ENCODE measurements around the gene ACSM5.
"Not testable (repeated sequence)": the region's sequence is repeated elsewhere in the genome, so short reads cannot be mapped to it uniquely, and the experiment has no call there.

Gene ACSM5

GRCh38 chr16:20411055-20411454 is 1.7 kb downstream of the ACSM5 start:
- DNase-seq (ENCODE audit: extremely low read depth, low read depth) = no peak
- no peak for TF ChIP-seq CTCF (IDR thresholded peaks at IDR 0.05; ENCODE audit: low read depth, low read length, missing control alignments)
- no peak overlapping the region for H3K4me3 ChIP-seq (replicated peaks; ENCODE audit: low read depth, low read length)

GRCh38 chr16:20415541-20415940 is 6.2 kb downstream of the ACSM5 start:
- no peak for DNase-seq (ENCODE audit: extremely low read depth, low read depth)
- no peak for TF ChIP-seq CTCF (IDR thresholded peaks at IDR 0.05; ENCODE audit: low read depth, low read length, missing control alignments)
- no peak overlapping the region for H3K4me3 ChIP-seq (replicated peaks; ENCODE audit: low read depth, low read length)

GRCh38 chr16:20419093-20419492 is 9.8 kb downstream of the ACSM5 start:
- H3K4me3 ChIP-seq (replicated peaks; ENCODE audit: low read depth, low read length); DNase-seq (ENCODE audit: extremely low read depth, low read depth): not testable (repeated sequence)

- H3K4me3 ChIP-seq (replicated peaks; ENCODE audit: low read depth, low read length); DNase-seq (ENCODE audit: extremely low read depth, low read depth): not testable (repeated sequence)
Observed at GRCh38 chr16:20421748-20422147, 12.4 kb downstream of the ACSM5 start.

- not testable (repeated sequence) for DNase-seq (ENCODE audit: extremely low read depth, low read depth); H3K4me3 ChIP-seq (replicated peaks; ENCODE audit: low read depth, low read length)
Observed at GRCh38 chr16:20423772-20424128, 14.4 kb downstream of the ACSM5 start.

- no peak for TF ChIP-seq CTCF (IDR thresholded peaks at IDR 0.05; ENCODE audit: low read depth, low read length, missing control alignments)
- no peak overlapping the region for H3K4me3 ChIP-seq (replicated peaks; ENCODE audit: low read depth, low read length)
- DNase-seq (ENCODE audit: extremely low read depth, low read depth) = no peak
Observed at GRCh38 chr16:20424129-20424866, 15.0 kb downstream of the ACSM5 start.

GRCh38 chr16:20427401-20427797 is 18.1 kb downstream of the ACSM5 start:
- not testable (repeated sequence) for H3K4me3 ChIP-seq (replicated peaks; ENCODE audit: low read depth, low read length); DNase-seq (ENCODE audit: extremely low read depth, low read depth)

GRCh38 chr16:20429499-20429898 is 20.2 kb downstream of the ACSM5 start:
- not testable (repeated sequence) for DNase-seq (ENCODE audit: extremely low read depth, low read depth); H3K4me3 ChIP-seq (replicated peaks; ENCODE audit: low read depth, low read length)

GRCh38 chr16:20430480-20430879 is 21.1 kb downstream of the ACSM5 start:
- not testable (repeated sequence) for DNase-seq (ENCODE audit: extremely low read depth, low read depth)

GRCh38 chr16:20430948-20431347 is 21.6 kb downstream of the ACSM5 start:
- H3K4me3 ChIP-seq (replicated peaks; ENCODE audit: low read depth, low read length) = no peak overlapping the region
- DNase-seq (ENCODE audit: extremely low read depth, low read depth) = no peak
- TF ChIP-seq CTCF (IDR thresholded peaks at IDR 0.05; ENCODE audit: low read depth, low read length, missing control alignments) = no peak

More at GRCh38 chr16:20430480-20430879, 21.1 kb downstream of the ACSM5 start:
- not testable (repeated sequence) for H3K4me3 ChIP-seq (replicated peaks; ENCODE audit: low read depth, low read length)

- DNase-seq (ENCODE audit: extremely low read depth, low read depth); H3K4me3 ChIP-seq (replicated peaks; ENCODE audit: low read depth, low read length): not testable (repeated sequence)
Observed at GRCh38 chr16:20438950-20439349, 29.6 kb downstream of the ACSM5 start.

- not testable (repeated sequence) for DNase-seq (ENCODE audit: extremely low read depth, low read depth); H3K4me3 ChIP-seq (replicated peaks; ENCODE audit: low read depth, low read length)
Observed at GRCh38 chr16:20439820-20440231, 30.5 kb downstream of the ACSM5 start.

GRCh38 chr16:20440731-20441130 is 31.4 kb downstream of the ACSM5 start:
- DNase-seq (ENCODE audit: extremely low read depth, low read depth); H3K4me3 ChIP-seq (replicated peaks; ENCODE audit: low read depth, low read length): not testable (repeated sequence)

Data from HFF-Myc (cell line).